Activated CD8-positive, alpha-beta T cell treated with anti-CD3 and anti-CD28 coated beads for 36 hours (primary cell): ENCODE data around the gene GDPD5. TPM values are rescaled to one million over a fixed set of nuclear protein-coding genes. Genes with fewer than 3 reads are reported as not detected.

Source experiments
- ATAC-seq: fragments of 200-7000 bp; cut with Tn5 transposase; one replicate; pipeline ENCODE4 v1.10.0; 2021; ENCODE audit warnings: mild to moderate bottlenecking, moderate library complexity
- CTCF ChIA-PET: fragments of 350-600 bp; sonication (Branson Sonifier 250); formaldehyde crosslinking; loops from one replicate; lab custom pipeline; 2021; ENCODE audit warnings: antibody characterized with exemption; lab: Charles Lee
- POLR2A ChIA-PET: fragments of 350-600 bp; sonication (Branson Sonifier 250); formaldehyde crosslinking; loops from one replicate; lab custom pipeline; 2021; ENCODE audit warnings: antibody characterized with exemption; lab: Charles Lee
- DNase-seq: peaks from one replicate; pipeline ENCODE4 v3.0.0-alpha.2; 2020
- H3K27ac Mint-ChIP-seq: one replicate; pipeline ENCODE4 v1.8.0; 2021; ENCODE audit warnings: mild to moderate bottlenecking, mixed read lengths
- H3K27me3 Mint-ChIP-seq: one replicate; pipeline ENCODE4 v1.8.0; 2021; ENCODE audit warnings: mixed read lengths
- H3K36me3 Mint-ChIP-seq: one replicate; pipeline ENCODE4 v1.8.0; 2021; ENCODE audit warnings: low read depth, mixed read lengths
- H3K4me1 Mint-ChIP-seq: one replicate; pipeline ENCODE4 v1.8.0; 2021; ENCODE audit warnings: low read depth, mixed read lengths
- H3K4me3 Mint-ChIP-seq: one replicate; pipeline ENCODE4 v1.8.0; 2021; ENCODE audit warnings: mild to moderate bottlenecking, moderate library complexity, mixed read lengths
- H3K9me3 Mint-ChIP-seq: one replicate; pipeline ENCODE4 v1.8.0; 2021; ENCODE audit warnings: mixed read lengths
- CTCF ChIP-seq: fragments of 200-600 bp; IDR thresholded peaks from one replicate; pipeline ENCODE4 v1.8.0; 2022; ENCODE audit warnings: antibody characterized with exemption, mild to moderate bottlenecking
- intact Hi-C: fragments of 100-400 bp; cut with micrococcal nuclease; formaldehyde crosslinking; loops from one replicate; pipeline ENCODE4 v1.10.0; 2022
- total RNA-seq, 2 experiments: library from RNA; stranded (reverse); gene quantifications; one replicate each; pipeline ENCODE4 v1.2.3, GENCODE V29; 2021

GDPD5 gene
- total RNA-seq, 2 experiments from 2014 or later, result 7.8 to 11.0 TPM

- Mint-ChIP-seq H3K4me1 (peaks cover 13% of the 10 kb centered on the region), H3K9me3 (no peaks in the 10 kb centered on the region), H3K27ac (peak overlapping the region; percentile 86), H3K27me3 (no peaks in the 10 kb centered on the region), H3K4me3 (peak overlapping the region; percentile 64), H3K36me3 (no peaks in the 10 kb centered on the region)
- intact Hi-C loops, result no loop called here
- DNase-seq (peak; percentile 78), ATAC-seq (peak; percentile 99)
- TF ChIP-seq CTCF, result no peak
- CTCF ChIA-PET, result interaction anchor here (1.0 to 1.8 kb wide), 3 partner anchors 10 to 48 kb away, joined by 3 to 5 read pairs (median 3); partner anchors contain the start of gene GDPD5
- POLR2A ChIA-PET, result interaction anchor here (1.0 to 1.6 kb wide), 4 partner anchors 16 to 83 kb away, joined by 3 to 5 read pairs (median 3); no protein-coding TSS in a partner anchor
These were observed 33.4 kb downstream of the GDPD5 start for GRCh38 chr11:75492181-75492820.

- H3K27ac Mint-ChIP-seq, result peak overlapping the region; percentile 86
These were observed 34.3 kb downstream of the GDPD5 start for GRCh38 chr11:75491465-75491864.

GRCh38 chr11:75490221-75491181 is 35.2 kb downstream of the GDPD5 start:
- Mint-ChIP-seq H3K9me3 (no peaks in the 10 kb centered on the region), H3K4me3 (no peak overlapping the region), H3K27ac (peak overlapping the region; percentile 14), H3K4me1 (peaks cover 13% of the 10 kb centered on the region), H3K36me3 (no peaks in the 10 kb centered on the region), H3K27me3 (no peaks in the 10 kb centered on the region)
- ATAC-seq, result no peak
- no peak for DNase-seq
- intact Hi-C loops, result no loop called here
- ChIA-PET CTCF (interaction anchor here (1.0 to 1.5 kb wide), 3 partner anchors 32 to 46 kb away, joined by 3 to 5 read pairs (median 4); no protein-coding TSS in a partner anchor), POLR2A (interaction anchor here (1.3 to 1.6 kb wide), 2 partner anchors 15 to 40 kb away, joined by 3 to 5 read pairs; no protein-coding TSS in a partner anchor)
- no peak for TF ChIP-seq CTCF

More at GRCh38 chr11:75491465-75491864, 34.3 kb downstream of the GDPD5 start:
- H3K36me3 Mint-ChIP-seq, result no peaks in the 10 kb centered on the region
- H3K4me1 Mint-ChIP-seq, result peaks cover 13% of the 10 kb centered on the region
- no peak for TF ChIP-seq CTCF
- DNase-seq, result no peak
- H3K9me3 Mint-ChIP-seq, result no peaks in the 10 kb centered on the region
- no peak for ATAC-seq
- H3K27me3 Mint-ChIP-seq, result no peaks in the 10 kb centered on the region
- ChIA-PET POLR2A (interaction anchor here (1.1 to 1.6 kb wide), 3 partner anchors 16 to 41 kb away, joined by 3 to 5 read pairs (median 3); no protein-coding TSS in a partner anchor), CTCF (interaction anchor here (1.0 to 1.5 kb wide), 2 partner anchors 34 to 47 kb away, joined by 3 to 5 read pairs; partner anchors contain the start of gene GDPD5)
- intact Hi-C loops, result no loop called here
- H3K4me3 Mint-ChIP-seq, result peak overlapping the region; percentile 6

GRCh38 chr11:75487365-75487764 is 38.4 kb downstream of the GDPD5 start:
- DNase-seq (no peak), ATAC-seq (no peak)
- peaks cover 11% of the 10 kb centered on the region for H3K4me1 Mint-ChIP-seq
- intact Hi-C loops, result no loop called here
- H3K9me3 Mint-ChIP-seq, result no peaks in the 10 kb centered on the region
- no peak for TF ChIP-seq CTCF
- no peaks in the 10 kb centered on the region for H3K27me3 Mint-ChIP-seq
- no peak overlapping the region for H3K27ac Mint-ChIP-seq
- POLR2A ChIA-PET, result no interaction called here
- CTCF ChIA-PET, result interaction anchor here (1.4 kb wide), 1 partner anchor 12 kb away, joined by 3 read pairs; no protein-coding TSS in a partner anchor
- H3K4me3 Mint-ChIP-seq, result no peak overlapping the region
- H3K36me3 Mint-ChIP-seq, result no peaks in the 10 kb centered on the region
